Hepatocyte (in vitro differentiated cells): Measurements from ENCODE around the gene C11orf98. TPM values are rescaled to one million over a fixed set of nuclear protein-coding genes. Genes with fewer than 3 reads are reported as not detected.

Source experiments
- DNase-seq: peaks from one replicate; pipeline ENCODE4 v3.0.0-alpha.2; 2016; ENCODE audit warnings: low spot score
- H2AFZ ChIP-seq: fragments of 200-600 bp; sonication (generic); 2 replicates; pipeline ENCODE4 v1.6.0; 2016; ENCODE audit warnings: antibody characterized with exemption, mild to moderate bottlenecking
- H3K27ac ChIP-seq: fragments of 200-600 bp; sonication (generic); 2 replicates; pipeline ENCODE4 v1.5.1; 2016; ENCODE audit warnings: mild to moderate bottlenecking
- H3K27me3 ChIP-seq: fragments of 200-600 bp; sonication (generic); 2 replicates; pipeline ENCODE4 v1.6.1; 2016
- H3K36me3 ChIP-seq: fragments of 200-600 bp; sonication (generic); replicated peaks from 2 replicates; pipeline ENCODE4 v1.5.1; 2016; ENCODE audit warnings: low read depth; ENCODE audit not compliant: insufficient read depth
- H3K4me1 ChIP-seq: fragments of 200-600 bp; sonication (generic); 2 replicates; pipeline ENCODE4 v1.5.1; 2016; ENCODE audit warnings: mild to moderate bottlenecking, moderate library complexity; ENCODE audit not compliant: insufficient read depth
- H3K4me2 ChIP-seq: fragments of 200-600 bp; sonication (generic); 2 replicates; pipeline ENCODE4 v1.6.0; 2016
- H3K4me3 ChIP-seq: fragments of 200-600 bp; sonication (generic); 2 replicates; pipeline ENCODE4 v1.5.1; 2016; ENCODE audit warnings: mild to moderate bottlenecking
- H3K79me2 ChIP-seq: fragments of 200-600 bp; sonication (generic); 2 replicates; pipeline ENCODE4 v1.6.0; 2017; ENCODE audit warnings: mild to moderate bottlenecking
- H3K9me2 ChIP-seq: fragments of 200-600 bp; sonication (generic); replicated peaks from 2 replicates; pipeline ENCODE4 v1.6.0; 2017; ENCODE audit warnings: mild to moderate bottlenecking; ENCODE audit not compliant: insufficient read depth
- H3K9me3 ChIP-seq: fragments of 200-600 bp; sonication (generic); 2 replicates; pipeline ENCODE4 v1.5.1; 2016; ENCODE audit warnings: low read depth, mild to moderate bottlenecking
- H4K20me1 ChIP-seq: fragments of 200-600 bp; sonication (generic); 2 replicates; pipeline ENCODE4 v1.6.0; 2016; ENCODE audit warnings: mild to moderate bottlenecking; ENCODE audit not compliant: insufficient read depth, poor library complexity, severe bottlenecking
- EZH2 ChIP-seq: fragments of 200-600 bp; sonication (generic); IDR thresholded peaks from 2 replicates; pipeline ENCODE4 v1.6.1; 2016; ENCODE audit warnings: antibody characterized with exemption, mild to moderate bottlenecking, borderline replicate concordance
- EZH2phosphoT487 ChIP-seq: fragments of 200-600 bp; sonication (generic); IDR thresholded peaks from one replicate; pipeline ENCODE4 v1.6.1; 2018; ENCODE audit warnings: antibody characterized with exemption, mild to moderate bottlenecking, low read depth, moderate library complexity; ENCODE audit not compliant: unreplicated experiment, severe bottlenecking
- WGBS: methylation state at CpG from one replicate; pipeline ENCODE4 v1.1.6; 2016; ENCODE audit warnings: low lambda C conversion rate; ENCODE audit errors: missing lambda C conversion rate; 5-methylcytosine and 5-hydroxymethylcytosine counted together
- polyA plus RNA-seq: library from polyadenylated mRNA; unstranded; fragments of >200 nt; fragmentation: Nextera tagmentation; extraction: Ambion mirVana; gene quantifications from 2 replicates; pipeline ENCODE4 v1.2.1, GENCODE V29; 2016
- total RNA-seq: library from RNA; depleted of rRNA; stranded (reverse); fragments of >200 nt; gene quantifications from 2 replicates; pipeline ENCODE4 v1.2.3, GENCODE V29; 2014
- TF ChIP-seq, protein P1 (sequence below): fragments of 200-600 bp; sonication (generic); IDR thresholded peaks from 2 replicates; pipeline ENCODE4 v1.5.1; 2016; ENCODE audit warnings: antibody characterized with exemption, mild to moderate bottlenecking; ENCODE audit not compliant: poor library complexity

Gene C11orf98
- total and polyA plus RNA-seq, 2 experiments from 2014 or later, result 80.4 to 116 TPM

DNA sequence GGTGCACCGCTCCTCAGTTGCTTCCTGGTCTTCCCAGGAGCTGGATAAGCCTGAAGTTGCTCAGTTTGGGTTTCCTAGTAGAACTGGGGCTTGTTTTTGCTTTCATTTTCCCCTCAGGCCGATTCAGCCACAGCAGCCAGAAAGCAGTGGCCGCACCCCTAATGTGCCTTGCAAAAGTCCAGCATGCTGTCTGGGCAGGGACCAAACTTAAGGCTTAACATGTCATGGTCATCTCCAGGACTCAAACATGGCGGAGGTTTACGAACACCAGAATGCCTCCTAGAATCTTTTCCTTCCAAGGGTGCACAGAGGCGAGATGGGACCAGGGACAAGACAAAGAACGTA is 45.0 kb upstream of the C11orf98 start:
- Histone ChIP-seq H3K4me1 (peaks cover 58% of the 10 kb centered on the region), H3K27ac (peak overlapping the region; percentile 98), H3K9me3 (no peaks in the 10 kb centered on the region), H4K20me1 (no peaks in the 10 kb centered on the region), H3K4me2 (peak overlapping the region; percentile 83), H3K36me3 (no peaks in the 10 kb centered on the region), H2AFZ (peak overlapping the region; percentile 87), H3K9me2 (no peaks in the 10 kb centered on the region), H3K79me2 (peaks cover 13% of the 10 kb centered on the region), H3K4me3 (peak overlapping the region; percentile 26), H3K27me3 (no peaks in the 10 kb centered on the region)
- 82% methylated on average over 7 of the region's 7 CpGs for WGBS
- TF ChIP-seq, protein P1, sequence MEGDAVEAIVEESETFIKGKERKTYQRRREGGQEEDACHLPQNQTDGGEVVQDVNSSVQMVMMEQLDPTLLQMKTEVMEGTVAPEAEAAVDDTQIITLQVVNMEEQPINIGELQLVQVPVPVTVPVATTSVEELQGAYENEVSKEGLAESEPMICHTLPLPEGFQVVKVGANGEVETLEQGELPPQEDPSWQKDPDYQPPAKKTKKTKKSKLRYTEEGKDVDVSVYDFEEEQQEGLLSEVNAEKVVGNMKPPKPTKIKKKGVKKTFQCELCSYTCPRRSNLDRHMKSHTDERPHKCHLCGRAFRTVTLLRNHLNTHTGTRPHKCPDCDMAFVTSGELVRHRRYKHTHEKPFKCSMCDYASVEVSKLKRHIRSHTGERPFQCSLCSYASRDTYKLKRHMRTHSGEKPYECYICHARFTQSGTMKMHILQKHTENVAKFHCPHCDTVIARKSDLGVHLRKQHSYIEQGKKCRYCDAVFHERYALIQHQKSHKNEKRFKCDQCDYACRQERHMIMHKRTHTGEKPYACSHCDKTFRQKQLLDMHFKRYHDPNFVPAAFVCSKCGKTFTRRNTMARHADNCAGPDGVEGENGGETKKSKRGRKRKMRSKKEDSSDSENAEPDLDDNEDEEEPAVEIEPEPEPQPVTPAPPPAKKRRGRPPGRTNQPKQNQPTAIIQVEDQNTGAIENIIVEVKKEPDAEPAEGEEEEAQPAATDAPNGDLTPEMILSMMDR, result no peak
- TF ChIP-seq EZH2, result no peak
- TF ChIP-seq EZH2phosphoT487, result no peak
- peak; percentile 30 for DNase-seq

GRCh38 chr11:62709247-62710000 is 44.4 kb upstream of the C11orf98 start:
- Histone ChIP-seq H3K4me3 (peak overlapping the region; percentile 34), H3K27ac (peak overlapping the region; percentile 98), H3K9me2 (no peaks in the 10 kb centered on the region), H3K27me3 (no peaks in the 10 kb centered on the region), H3K4me1 (peaks cover 57% of the 10 kb centered on the region), H3K9me3 (no peaks in the 10 kb centered on the region), H3K79me2 (peaks cover 19% of the 10 kb centered on the region), H4K20me1 (no peaks in the 10 kb centered on the region), H2AFZ (peak overlapping the region; percentile 87), H3K36me3 (no peaks in the 10 kb centered on the region), H3K4me2 (peak overlapping the region; percentile 83)
- TF ChIP-seq EZH2, result no peak
- TF ChIP-seq, protein P1, result no peak
- no peak for TF ChIP-seq EZH2phosphoT487
- WGBS, result 6% methylated on average over 47 of the region's 47 CpGs
- peak; percentile 99 for DNase-seq

- Histone ChIP-seq H3K36me3 (no peaks in the 10 kb centered on the region), H2AFZ (peak overlapping the region; percentile 67), H3K4me2 (peak overlapping the region; percentile 83), H3K9me2 (no peaks in the 10 kb centered on the region), H3K79me2 (peaks cover 25% of the 10 kb centered on the region), H3K27me3 (no peaks in the 10 kb centered on the region), H4K20me1 (no peaks in the 10 kb centered on the region), H3K4me1 (peaks cover 51% of the 10 kb centered on the region), H3K4me3 (peak overlapping the region; percentile 34), H3K27ac (peak overlapping the region; percentile 96), H3K9me3 (no peaks in the 10 kb centered on the region)
- TF ChIP-seq, protein P1, result no peak
- TF ChIP-seq EZH2phosphoT487 (no peak), EZH2 (no peak)
- WGBS, result 10% methylated on average over 7 of the region's 7 CpGs
- peak; percentile 44 for DNase-seq
Measured at GRCh38 chr11:62708793-62709192, 43.8 kb upstream of the C11orf98 start.
